GM12873 (cell line): ENCODE data around the gene ATP5PO.
A peak's percentile ranks its signal among the peaks of the same experiment; 100 is the strongest.

Experiments used
- TF ChIP-seq, protein P1 (sequence below): IDR thresholded peaks from 2 replicates; pipeline ENCODE4 v1.5.1; 2012; ENCODE audit warnings: low read depth, mild to moderate bottlenecking, moderate library complexity, low read length, control low read depth; ENCODE audit not compliant: insufficient read depth; ENCODE audit errors: missing control alignments

ATP5PO gene

GRCh38 chr21:33924766-33925100 lies 9.1 kb upstream of the ATP5PO start:
- TF ChIP-seq, protein P1, sequence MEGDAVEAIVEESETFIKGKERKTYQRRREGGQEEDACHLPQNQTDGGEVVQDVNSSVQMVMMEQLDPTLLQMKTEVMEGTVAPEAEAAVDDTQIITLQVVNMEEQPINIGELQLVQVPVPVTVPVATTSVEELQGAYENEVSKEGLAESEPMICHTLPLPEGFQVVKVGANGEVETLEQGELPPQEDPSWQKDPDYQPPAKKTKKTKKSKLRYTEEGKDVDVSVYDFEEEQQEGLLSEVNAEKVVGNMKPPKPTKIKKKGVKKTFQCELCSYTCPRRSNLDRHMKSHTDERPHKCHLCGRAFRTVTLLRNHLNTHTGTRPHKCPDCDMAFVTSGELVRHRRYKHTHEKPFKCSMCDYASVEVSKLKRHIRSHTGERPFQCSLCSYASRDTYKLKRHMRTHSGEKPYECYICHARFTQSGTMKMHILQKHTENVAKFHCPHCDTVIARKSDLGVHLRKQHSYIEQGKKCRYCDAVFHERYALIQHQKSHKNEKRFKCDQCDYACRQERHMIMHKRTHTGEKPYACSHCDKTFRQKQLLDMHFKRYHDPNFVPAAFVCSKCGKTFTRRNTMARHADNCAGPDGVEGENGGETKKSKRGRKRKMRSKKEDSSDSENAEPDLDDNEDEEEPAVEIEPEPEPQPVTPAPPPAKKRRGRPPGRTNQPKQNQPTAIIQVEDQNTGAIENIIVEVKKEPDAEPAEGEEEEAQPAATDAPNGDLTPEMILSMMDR: no peak

GRCh38 chr21:33924079-33924765 lies 8.6 kb upstream of the ATP5PO start:
- TF ChIP-seq, protein P1: peak; percentile 90

- TF ChIP-seq, protein P1: no peak
These were observed 1.8 kb upstream of the ATP5PO start for GRCh38 chr21:33917421-33917820.

- TF ChIP-seq, protein P1: no peak
These were observed 580 bp upstream of the ATP5PO start for GRCh38 chr21:33916200-33916567.

- TF ChIP-seq, protein P1: no peak
These were observed 1.4 kb downstream of the ATP5PO start for GRCh38 chr21:33914188-33914587.

- TF ChIP-seq, protein P1: no peak
These were observed 5.8 kb downstream of the ATP5PO start for GRCh38 chr21:33909756-33910155.

- TF ChIP-seq, protein P1: no peak
These were observed 6.8 kb downstream of the ATP5PO start for GRCh38 chr21:33908760-33909159.
